Esophagus muscularis mucosa (tissue), 4 donors: ENCODE measurements around the gene KRTAP12-3. TPM values are rescaled to one million over a fixed set of nuclear protein-coding genes. Genes with fewer than 3 reads are reported as not detected.

ENCODE experiments used
- DNase-seq: peaks from one replicate; pipeline ENCODE4 v3.0.0-alpha.2; 2017; ENCODE audit errors: extremely low spot score
- H3K27ac ChIP-seq, 4 donors: fragments of 200-600 bp; sonication (generic); replicated peaks in 1 of 4; 1 replicate in 3 of 4; 2 replicates in 1 of 4; pipeline ENCODE4 v1.5.1; 2016 to 2019; ENCODE audit warnings: mild to moderate bottlenecking in 1 of 4
- H3K27me3 ChIP-seq, 4 donors: fragments of 200-600 bp; sonication (generic); one replicate each; pipeline versions ENCODE4 v1.5.1 to v1.6.0; 2016 to 2019
- H3K36me3 ChIP-seq, 4 donors: fragments of 200-600 bp; sonication (generic); one replicate each; pipeline ENCODE4 v1.5.1; 2016 to 2019
- H3K4me1 ChIP-seq, 4 donors: fragments of 200-600 bp; sonication (generic); one replicate each; pipeline ENCODE4 v1.5.1; 2016 to 2019
- H3K4me3 ChIP-seq, 4 donors: fragments of 200-600 bp; sonication (generic); 1 replicate in 2 of 4; 2 replicates in 2 of 4; pipeline ENCODE4 v1.5.1; 2016 to 2019; ENCODE audit warnings: mild to moderate bottlenecking in 4 of 4, moderate library complexity in 1 of 4
- H3K9me3 ChIP-seq, 4 donors: fragments of 200-600 bp; sonication (generic); 1 replicate in 3 of 4; 2 replicates in 1 of 4; pipeline ENCODE4 v1.5.1; 2016 to 2019
- CTCF ChIP-seq, 3 experiments: fragments of 200-600 bp in 2 of 3; fragments of 450-650 bp in 1 of 3; sonication (generic) in 2 of 3; IDR thresholded peaks; one replicate each; pipeline ENCODE4 v1.5.1; 2017 to 2019; ENCODE audit warnings: antibody characterized with exemption in 3 of 3, mild to moderate bottlenecking in 2 of 3, moderate library complexity in 1 of 3
- EP300 ChIP-seq: sonication (generic); formaldehyde crosslinking; IDR thresholded peaks from one replicate; pipeline ENCODE4 v1.6.1; 2017; ENCODE audit warnings: antibody characterized with exemption
- POLR2A ChIP-seq: fragments of 450-650 bp; IDR thresholded peaks from one replicate; pipeline ENCODE4 v1.6.1; 2017; ENCODE audit warnings: antibody characterized with exemption, moderate library complexity, mild to moderate bottlenecking, low read depth
- POLR2AphosphoS5 ChIP-seq, 2 donors: sonication (generic); formaldehyde crosslinking; IDR thresholded peaks; one replicate each; pipeline ENCODE4 v1.6.1; 2017; ENCODE audit warnings: antibody characterized with exemption in 2 of 2
- WGBS: methylation state at CpG from one replicate; pipeline ENCODE4 v1.1.5; 2018; 5-methylcytosine and 5-hydroxymethylcytosine counted together
- intact Hi-C: fragments of 100-400 bp; cut with DNase I; formaldehyde crosslinking; loops from one replicate; pipeline ENCODE4 v1.15.1; 2023
- total RNA-seq, 4 donors: library from RNA; depleted of rRNA; stranded (reverse); fragments of >200 nt; gene quantifications; one replicate each; pipeline versions ENCODE4 v1.1.0 to v1.2.1, GENCODE V29; 2016

KRTAP12-3 gene
- total RNA-seq, 4 donors from 2014 or later, result not detected

- no peaks in the 10 kb centered on the region for H3K4me1 ChIP-seq
- peaks cover 0 to 36% (median 0%) of the 10 kb centered on the region in 4 donors for H3K27me3 ChIP-seq
- intact Hi-C loops, result no loop called here
- TF ChIP-seq POLR2AphosphoS5 (IDR thresholded peaks at IDR 0.05), result no peak
- H3K9me3 ChIP-seq, result peaks cover 0 to 15% (median 11%) of the 10 kb centered on the region in 4 donors
- WGBS, result 58% methylated on average over 3 of the region's 19 CpGs
- no peak within 1 kb of the TSS for H3K27ac ChIP-seq
- no peak for DNase-seq
- no peak within 1 kb of the TSS for H3K4me3 ChIP-seq
- no peaks in the 10 kb centered on the region for H3K36me3 ChIP-seq
Observed at GRCh38 chr21:44666401-44667320, 8.9 kb downstream of the KRTAP12-3 start, which contains the start of gene KRTAP12-2. Gene KRTAP12-2 (minus strand): TSS chr21:44666927. CDS start chr21:44666886, 41 bp downstream.

GRCh38 chr21:44667612-44668011 lies 9.9 kb downstream of the KRTAP12-3 start:
- Histone ChIP-seq H3K4me1 (no peaks in the 10 kb centered on the region), H3K4me3 (no peak overlapping the region), H3K36me3 (no peaks in the 10 kb centered on the region), H3K27me3 (peaks cover 0 to 36% (median 0%) of the 10 kb centered on the region in 4 donors), H3K9me3 (peaks cover 0 to 24% (median 19%) of the 10 kb centered on the region in 4 donors), H3K27ac (no peak overlapping the region)
- 50% methylated on average over 1 of the region's 1 CpG for WGBS
- TF ChIP-seq EP300, result no peak
- DNase-seq, result no peak
- intact Hi-C loops, result no loop called here

GRCh38 chr21:44670642-44671432 lies 13.1 kb downstream of the KRTAP12-3 start:
- no peaks in the 10 kb centered on the region for H3K36me3 ChIP-seq
- TF ChIP-seq EP300 (no peak), POLR2AphosphoS5 (IDR thresholded peaks at IDR 0.05) (no peak), CTCF (IDR thresholded peaks at IDR 0.05) (no peak), POLR2A (no peak)
- peaks cover 0 to 33% (median 0%) of the 10 kb centered on the region in 4 donors for H3K27me3 ChIP-seq
- H3K9me3 ChIP-seq, result peaks cover 0 to 34% (median 28%) of the 10 kb centered on the region in 4 donors
- H3K4me1 ChIP-seq, result no peaks in the 10 kb centered on the region
- H3K4me3 ChIP-seq, result no peak overlapping the region
- intact Hi-C loops, result no loop called here
- 80% methylated on average over 1 of the region's 3 CpGs for WGBS
- no peak for DNase-seq
- no peak overlapping the region for H3K27ac ChIP-seq

GRCh38 chr21:44671911-44672310 lies 14.2 kb downstream of the KRTAP12-3 start:
- Histone ChIP-seq H3K4me3 (no peak overlapping the region), H3K36me3 (no peaks in the 10 kb centered on the region), H3K4me1 (no peaks in the 10 kb centered on the region), H3K9me3 (peaks cover 0 to 34% (median 28%) of the 10 kb centered on the region in 4 donors), H3K27ac (no peak overlapping the region), H3K27me3 (peaks cover 0 to 27% (median 0%) of the 10 kb centered on the region in 4 donors)
- no peak for DNase-seq
- intact Hi-C loops, result no loop called here
- WGBS, result 100% methylated on average over 1 of the region's 1 CpG
- TF ChIP-seq EP300, result no peak
- no peak for TF ChIP-seq CTCF (IDR thresholded peaks at IDR 0.05)
- no peak for TF ChIP-seq POLR2AphosphoS5 (IDR thresholded peaks at IDR 0.05)
- TF ChIP-seq POLR2A, result no peak

- intact Hi-C loops, result no loop called here
- DNase-seq, result peak; percentile 45
- TF ChIP-seq POLR2A (no peak), CTCF (IDR thresholded peaks at IDR 0.05) (no peak), EP300 (no peak), POLR2AphosphoS5 (IDR thresholded peaks at IDR 0.05) (no peak)
- Histone ChIP-seq H3K27me3 (peaks cover 0 to 7% (median 0%) of the 10 kb centered on the region in 4 donors), H3K4me1 (no peaks in the 10 kb centered on the region), H3K36me3 (no peaks in the 10 kb centered on the region), H3K27ac (no peak overlapping the region), H3K9me3 (peaks cover 0 to 10% (median 4%) of the 10 kb centered on the region in 4 donors), H3K4me3 (no peak overlapping the region)
- 98% methylated on average over 13 of the region's 13 CpGs for WGBS
Observed at GRCh38 chr21:44677881-44678280, 20.1 kb downstream of the KRTAP12-3 start.
